Measurements from ENCODE around the gene C10orf62.

GRCh38 chr10:97597778-97598177 is 8.3 kb downstream of the C10orf62 start:
- TF ChIP-seq CTCF (IDR thresholded peaks at IDR 0.05) (no peak), POLR2A (IDR thresholded peaks at IDR 0.05) (no peak)
